SU-DHL-6 (cell line): Measurements from ENCODE around the gene TRAPPC10.

Experiments used
- EZH2phosphoT487 ChIP-seq: fragments of 200-600 bp; sonication (generic), shearing (Covaris generic); conservative IDR thresholded peaks from 2 replicates; pipeline ENCODE4 v1.6.1; 2018; ENCODE audit warnings: mild to moderate bottlenecking, antibody characterized with exemption, low read length, moderate library complexity, mixed read lengths
- TF ChIP-seq, protein P1 (sequence below): fragments of 200-600 bp; sonication (generic); IDR thresholded peaks from one replicate; pipeline ENCODE4 v1.5.1; 2017; ENCODE audit warnings: antibody characterized with exemption, mild to moderate bottlenecking, low read length, moderate library complexity; ENCODE audit not compliant: insufficient read depth, poor library complexity, severe bottlenecking

DNA sequence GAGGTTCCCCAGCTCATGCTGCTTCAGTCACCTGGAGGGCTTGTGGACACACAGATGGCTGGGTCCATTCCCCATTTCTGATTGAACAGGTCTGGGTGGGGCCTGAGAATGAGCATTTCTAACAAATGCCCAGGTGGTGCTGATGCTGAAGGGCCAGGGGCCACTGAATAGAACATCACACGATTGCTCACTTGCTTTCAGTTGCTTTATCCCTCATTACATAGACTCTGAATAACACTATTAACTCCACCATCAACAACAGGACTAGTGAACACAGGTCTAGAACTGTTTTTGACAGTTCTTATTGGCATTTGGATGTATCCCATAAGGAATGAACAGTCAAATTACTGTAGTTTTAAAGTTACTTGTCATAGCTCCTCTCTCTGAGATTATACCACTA is 12.1 kb downstream of the TRAPPC10 start:
- TF ChIP-seq, protein P1, sequence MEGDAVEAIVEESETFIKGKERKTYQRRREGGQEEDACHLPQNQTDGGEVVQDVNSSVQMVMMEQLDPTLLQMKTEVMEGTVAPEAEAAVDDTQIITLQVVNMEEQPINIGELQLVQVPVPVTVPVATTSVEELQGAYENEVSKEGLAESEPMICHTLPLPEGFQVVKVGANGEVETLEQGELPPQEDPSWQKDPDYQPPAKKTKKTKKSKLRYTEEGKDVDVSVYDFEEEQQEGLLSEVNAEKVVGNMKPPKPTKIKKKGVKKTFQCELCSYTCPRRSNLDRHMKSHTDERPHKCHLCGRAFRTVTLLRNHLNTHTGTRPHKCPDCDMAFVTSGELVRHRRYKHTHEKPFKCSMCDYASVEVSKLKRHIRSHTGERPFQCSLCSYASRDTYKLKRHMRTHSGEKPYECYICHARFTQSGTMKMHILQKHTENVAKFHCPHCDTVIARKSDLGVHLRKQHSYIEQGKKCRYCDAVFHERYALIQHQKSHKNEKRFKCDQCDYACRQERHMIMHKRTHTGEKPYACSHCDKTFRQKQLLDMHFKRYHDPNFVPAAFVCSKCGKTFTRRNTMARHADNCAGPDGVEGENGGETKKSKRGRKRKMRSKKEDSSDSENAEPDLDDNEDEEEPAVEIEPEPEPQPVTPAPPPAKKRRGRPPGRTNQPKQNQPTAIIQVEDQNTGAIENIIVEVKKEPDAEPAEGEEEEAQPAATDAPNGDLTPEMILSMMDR = no peak
- TF ChIP-seq EZH2phosphoT487 = no peak
